ENCODE data around the gene NFATC1. TPM values are rescaled to one million over a fixed set of nuclear protein-coding genes. Genes with fewer than 3 reads are reported as not detected.

NFATC1 gene
- total RNA-seq, 1 donor from 2014 or later: 103 TPM

DNA sequence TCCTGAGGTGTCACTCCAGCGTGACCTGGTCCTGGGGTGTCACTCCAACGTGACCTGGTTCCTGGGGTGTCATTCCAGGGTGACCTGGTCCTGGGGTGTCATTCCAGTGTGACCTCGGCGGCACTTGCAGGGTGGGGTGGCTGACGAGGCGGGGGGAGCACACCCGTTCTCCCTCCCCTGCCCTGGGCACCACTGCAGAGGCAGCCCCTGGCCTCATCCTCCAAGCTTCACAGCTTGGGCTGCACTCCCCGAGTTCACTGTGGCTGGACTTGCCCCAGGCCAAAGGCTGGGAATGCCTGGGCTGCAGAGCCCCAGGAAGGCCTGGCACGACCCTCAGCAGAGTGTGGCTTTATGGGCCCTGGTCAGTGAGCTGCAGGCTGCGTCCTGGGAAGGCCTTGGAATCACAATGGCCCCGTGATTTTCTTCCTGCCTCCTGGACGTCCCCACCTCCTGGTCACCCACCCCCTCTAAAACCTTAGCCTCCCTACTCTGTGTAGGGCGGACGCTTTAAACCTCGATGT, 88.3 kb downstream of the NFATC1 start:
- no peaks in the 10 kb centered on the region for H3K9me3 Mint-ChIP-seq
- H3K36me3 Mint-ChIP-seq (ENCODE audit: low read depth): peaks cover 11% of the 10 kb centered on the region
- H3K27ac Mint-ChIP-seq: no peak overlapping the region
- H3K4me3 Mint-ChIP-seq: no peak overlapping the region
- DNase-seq (ENCODE audit: low spot score): no peak
- H3K4me1 Mint-ChIP-seq (ENCODE audit: low read depth): no peaks in the 10 kb centered on the region
- intact Hi-C loops (cut with micrococcal nuclease): no loop called here
- no peaks in the 10 kb centered on the region for H3K27me3 Mint-ChIP-seq (ENCODE audit: insufficient read depth)

DNA sequence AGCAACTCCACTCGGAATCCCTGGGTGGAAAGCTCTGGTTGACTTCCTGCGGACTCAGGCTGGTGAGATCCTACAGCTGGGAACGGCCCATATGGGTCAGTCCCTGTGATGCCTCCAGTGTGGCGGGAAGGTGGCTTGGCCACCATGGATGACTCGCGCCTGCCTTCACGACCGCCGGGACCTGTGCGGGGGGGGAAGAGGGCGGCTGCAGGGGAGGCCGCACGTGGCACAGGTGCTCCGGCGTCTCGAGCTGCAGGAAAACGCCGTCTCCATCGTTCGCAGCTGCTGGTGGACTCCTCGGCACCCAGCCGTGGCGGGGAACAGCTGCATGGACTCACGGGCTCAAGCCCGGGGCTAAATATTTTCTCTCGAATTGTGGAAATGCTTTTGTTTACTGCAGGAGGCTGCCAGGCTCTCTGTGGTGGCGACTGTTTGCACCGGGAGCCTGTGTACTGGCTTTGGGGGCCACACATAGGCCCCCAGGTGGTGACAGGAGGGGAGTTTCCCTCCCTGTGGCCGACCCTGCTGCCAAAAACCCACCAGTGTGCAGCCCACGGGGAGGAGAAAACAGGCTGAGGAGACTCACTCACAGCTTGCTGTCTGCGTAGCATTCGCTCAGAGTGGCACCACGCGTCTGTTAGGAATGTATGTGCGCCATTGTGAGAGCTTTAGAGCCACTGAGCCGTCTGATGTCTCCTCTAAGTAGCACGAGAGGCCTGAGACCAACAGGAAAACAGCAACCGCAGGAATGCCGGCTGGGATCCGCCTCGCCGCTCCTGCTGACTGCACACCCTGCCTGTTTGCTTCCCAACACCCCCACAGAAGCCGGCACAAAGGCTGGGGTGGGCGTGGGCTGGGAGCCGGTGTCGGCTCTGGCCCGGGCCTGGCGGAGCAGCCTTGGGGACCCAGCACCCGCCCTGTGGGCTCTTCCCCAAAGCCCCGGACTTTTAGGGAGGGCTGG, 89.2 kb downstream of the NFATC1 start:
- Mint-ChIP-seq H3K9me3 (no peaks in the 10 kb centered on the region), H3K4me3 (no peak overlapping the region), H3K27ac (no peak overlapping the region), H3K4me1 (ENCODE audit: low read depth) (no peaks in the 10 kb centered on the region), H3K36me3 (ENCODE audit: low read depth) (peaks cover 11% of the 10 kb centered on the region), H3K27me3 (ENCODE audit: insufficient read depth) (no peaks in the 10 kb centered on the region)
- intact Hi-C loops (cut with micrococcal nuclease): no loop called here
- no peak for DNase-seq (ENCODE audit: low spot score)

DNA sequence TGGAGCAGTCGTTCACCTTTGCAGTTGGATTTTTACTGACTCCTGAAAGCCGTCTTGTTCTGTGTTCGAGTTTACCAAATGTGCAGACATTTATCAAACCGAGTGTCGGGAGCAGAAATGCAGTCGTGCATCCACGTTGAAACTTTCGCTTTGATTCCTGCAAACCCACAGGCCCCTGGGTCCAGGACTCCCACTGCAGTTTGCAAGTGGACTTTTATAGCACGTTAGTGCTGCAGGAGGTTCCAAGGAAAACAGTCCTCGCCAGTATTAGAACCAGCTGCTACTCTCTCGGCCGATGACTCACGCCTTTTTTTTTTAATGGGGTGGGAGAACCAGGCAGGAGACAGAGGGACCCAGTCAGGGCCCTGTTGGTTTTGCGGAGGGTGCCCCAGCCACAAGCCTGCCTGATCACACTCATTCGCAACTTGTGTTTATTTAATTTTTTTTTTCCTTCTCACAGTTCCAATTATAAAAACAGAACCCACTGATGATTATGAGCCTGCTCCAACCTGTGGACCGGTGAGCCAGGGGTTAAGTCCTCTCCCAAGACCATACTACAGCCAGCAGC, 90.1 kb downstream of the NFATC1 start:
- Mint-ChIP-seq H3K9me3 (no peaks in the 10 kb centered on the region), H3K4me1 (ENCODE audit: low read depth) (no peaks in the 10 kb centered on the region), H3K27me3 (ENCODE audit: insufficient read depth) (no peaks in the 10 kb centered on the region), H3K36me3 (ENCODE audit: low read depth) (peaks cover 11% of the 10 kb centered on the region), H3K4me3 (no peak overlapping the region), H3K27ac (no peak overlapping the region)
- DNase-seq (ENCODE audit: low spot score): no peak
- intact Hi-C loops (cut with micrococcal nuclease): no loop called here

- intact Hi-C loops (cut with micrococcal nuclease): no loop called here
- DNase-seq (ENCODE audit: low spot score): no peak
- no peaks in the 10 kb centered on the region for H3K9me3 Mint-ChIP-seq
Observed at GRCh38 chr18:79486356-79487182, 90.8 kb downstream of the NFATC1 start.

GRCh38 chr18:79487183-79487800, 91.6 kb downstream of the NFATC1 start:
- intact Hi-C loops (cut with micrococcal nuclease): no loop called here
- peaks cover 5% of the 10 kb centered on the region for H3K4me1 Mint-ChIP-seq (ENCODE audit: low read depth)
- no peaks in the 10 kb centered on the region for H3K9me3 Mint-ChIP-seq
- H3K36me3 Mint-ChIP-seq (ENCODE audit: low read depth): peaks cover 16% of the 10 kb centered on the region
- no peak overlapping the region for H3K27ac Mint-ChIP-seq
- H3K27me3 Mint-ChIP-seq (ENCODE audit: insufficient read depth): no peaks in the 10 kb centered on the region
- H3K4me3 Mint-ChIP-seq: no peak overlapping the region
- no peak for DNase-seq (ENCODE audit: low spot score)

More at GRCh38 chr18:79486356-79487182, 90.8 kb downstream of the NFATC1 start:
- no peak overlapping the region for H3K27ac Mint-ChIP-seq
- H3K36me3 Mint-ChIP-seq (ENCODE audit: low read depth): peaks cover 13% of the 10 kb centered on the region
- H3K4me3 Mint-ChIP-seq: no peak overlapping the region
- no peaks in the 10 kb centered on the region for H3K4me1 Mint-ChIP-seq (ENCODE audit: low read depth)
- no peaks in the 10 kb centered on the region for H3K27me3 Mint-ChIP-seq (ENCODE audit: insufficient read depth)

DNA sequence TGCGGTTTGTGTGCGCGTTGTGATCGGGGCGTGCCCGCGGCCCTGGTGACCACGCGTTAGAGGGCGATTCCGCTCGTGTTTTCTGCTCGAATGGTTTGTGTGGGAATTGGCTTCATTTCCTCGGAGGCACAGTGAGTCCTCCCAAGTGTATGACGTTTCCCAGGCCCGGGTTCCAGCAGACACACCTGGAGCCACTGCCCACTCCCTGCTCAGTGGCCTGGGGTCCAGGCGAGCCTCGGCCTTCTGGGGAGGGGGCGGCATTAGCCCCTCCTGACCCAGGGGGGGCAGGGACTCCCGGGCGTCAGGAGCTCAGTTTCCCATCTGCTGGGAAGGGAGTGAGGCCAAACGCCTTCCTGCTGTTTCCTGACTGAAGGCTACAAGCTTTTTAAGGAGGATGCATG, 92.1 kb downstream of the NFATC1 start:
- Mint-ChIP-seq H3K4me1 (ENCODE audit: low read depth) (peaks cover 5% of the 10 kb centered on the region), H3K27me3 (ENCODE audit: insufficient read depth) (no peaks in the 10 kb centered on the region), H3K9me3 (no peaks in the 10 kb centered on the region), H3K36me3 (ENCODE audit: low read depth) (peaks cover 16% of the 10 kb centered on the region), H3K27ac (no peak overlapping the region), H3K4me3 (no peak overlapping the region)
- intact Hi-C loops (cut with micrococcal nuclease): no loop called here
- no peak for DNase-seq (ENCODE audit: low spot score)

GRCh38 chr18:79488311-79489050, 92.8 kb downstream of the NFATC1 start:
- no peak overlapping the region for H3K27ac Mint-ChIP-seq
- H3K27me3 Mint-ChIP-seq (ENCODE audit: insufficient read depth): no peaks in the 10 kb centered on the region
- intact Hi-C loops (cut with micrococcal nuclease): no loop called here
- no peaks in the 10 kb centered on the region for H3K9me3 Mint-ChIP-seq
- peaks cover 17% of the 10 kb centered on the region for H3K36me3 Mint-ChIP-seq (ENCODE audit: low read depth)
- H3K4me1 Mint-ChIP-seq (ENCODE audit: low read depth): peaks cover 5% of the 10 kb centered on the region
- DNase-seq (ENCODE audit: low spot score): no peak
- H3K4me3 Mint-ChIP-seq: no peak overlapping the region

DNA sequence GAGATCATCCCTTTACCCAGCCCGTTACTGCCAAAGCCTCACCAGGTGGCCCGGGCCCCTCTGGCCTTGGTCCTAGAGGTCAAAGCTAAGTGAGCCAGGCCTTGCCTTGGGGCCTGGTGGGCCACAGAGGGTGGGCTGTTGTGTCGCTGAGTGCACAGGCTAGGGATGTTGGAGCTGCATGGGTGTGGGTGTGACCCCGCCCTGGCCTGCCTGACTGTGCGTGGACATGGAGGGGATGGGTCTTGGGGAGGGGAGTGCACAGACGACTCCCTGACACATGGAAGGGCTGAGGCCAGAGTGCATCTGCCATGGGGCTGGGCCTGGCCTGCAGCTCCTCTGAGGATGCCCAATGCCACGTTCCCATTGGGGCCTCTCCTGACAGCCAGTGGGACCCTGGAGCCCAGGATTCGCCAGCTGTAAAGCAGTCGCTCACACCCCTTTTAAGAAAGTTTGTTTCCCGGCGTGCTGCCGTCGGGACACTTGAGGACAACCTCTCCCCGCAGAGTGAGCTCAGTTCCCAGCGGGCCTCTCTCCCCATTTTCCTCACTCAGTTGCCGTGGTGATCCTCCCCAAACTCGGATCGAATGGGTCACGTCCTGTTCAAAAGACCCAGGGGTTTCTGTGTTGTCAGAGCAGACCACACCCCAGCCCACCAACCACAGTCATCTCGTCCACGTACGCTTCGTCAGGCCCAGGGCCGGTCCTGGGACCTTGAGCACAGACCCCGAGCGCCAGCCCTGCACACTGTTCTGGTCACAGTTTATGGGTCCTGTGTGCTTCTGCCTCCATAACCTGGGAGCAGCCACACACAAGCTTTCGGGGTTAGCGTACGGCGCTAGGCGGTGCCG, 93.5 kb downstream of the NFATC1 start:
- no peak overlapping the region for H3K4me3 Mint-ChIP-seq
- intact Hi-C loops (cut with micrococcal nuclease): no loop called here
- no peaks in the 10 kb centered on the region for H3K27me3 Mint-ChIP-seq (ENCODE audit: insufficient read depth)
- H3K9me3 Mint-ChIP-seq: no peaks in the 10 kb centered on the region
- DNase-seq (ENCODE audit: low spot score): no peak
- peaks cover 5% of the 10 kb centered on the region for H3K4me1 Mint-ChIP-seq (ENCODE audit: low read depth)
- no peak overlapping the region for H3K27ac Mint-ChIP-seq
- H3K36me3 Mint-ChIP-seq (ENCODE audit: low read depth): peaks cover 18% of the 10 kb centered on the region

- peaks cover 16% of the 10 kb centered on the region for H3K36me3 Mint-ChIP-seq (ENCODE audit: low read depth)
- H3K9me3 Mint-ChIP-seq: peaks cover under 1% of the 10 kb centered on the region
- H3K4me1 Mint-ChIP-seq (ENCODE audit: low read depth): peaks cover 5% of the 10 kb centered on the region
- H3K4me3 Mint-ChIP-seq: no peak overlapping the region
- DNase-seq (ENCODE audit: low spot score): no peak
- intact Hi-C loops (cut with micrococcal nuclease): no loop called here
- no peaks in the 10 kb centered on the region for H3K27me3 Mint-ChIP-seq (ENCODE audit: insufficient read depth)
- H3K27ac Mint-ChIP-seq: no peak overlapping the region
Observed at GRCh38 chr18:79489899-79490625, 94.3 kb downstream of the NFATC1 start.

GRCh38 chr18:79490626-79491041, 94.9 kb downstream of the NFATC1 start:
- Mint-ChIP-seq H3K4me1 (ENCODE audit: low read depth) (peaks cover 5% of the 10 kb centered on the region), H3K27me3 (ENCODE audit: insufficient read depth) (no peaks in the 10 kb centered on the region), H3K36me3 (ENCODE audit: low read depth) (peaks cover 21% of the 10 kb centered on the region), H3K4me3 (no peak overlapping the region), H3K27ac (no peak overlapping the region), H3K9me3 (peaks cover 5% of the 10 kb centered on the region)
- intact Hi-C loops (cut with micrococcal nuclease): no loop called here
- DNase-seq (ENCODE audit: low spot score): no peak

- H3K27ac Mint-ChIP-seq: no peak overlapping the region
- DNase-seq (ENCODE audit: low spot score): no peak
- no peak overlapping the region for H3K4me3 Mint-ChIP-seq
- intact Hi-C loops (cut with micrococcal nuclease): no loop called here
- H3K4me1 Mint-ChIP-seq (ENCODE audit: low read depth): peaks cover 5% of the 10 kb centered on the region
- peaks cover 7% of the 10 kb centered on the region for H3K9me3 Mint-ChIP-seq
- no peaks in the 10 kb centered on the region for H3K27me3 Mint-ChIP-seq (ENCODE audit: insufficient read depth)
- H3K36me3 Mint-ChIP-seq (ENCODE audit: low read depth): peaks cover 25% of the 10 kb centered on the region
Observed at GRCh38 chr18:79491081-79491551, 95.4 kb downstream of the NFATC1 start.

Data from activated T-helper 1 cell treated with anti-CD3 and anti-CD28 coated beads, Interleukin-12 subunit alpha, Interleukin-12 subunit beta, Interleukin-2, Interleukin-4 antibody, amounts not matched to agents 30 ng/mL and 10 ng/mL and 1 ng/mL, durations not matched to agents 14 hours and 24 hours and 36 hours (primary cell).